Measurements from ENCODE around the gene EOMES.

Gene EOMES

DNA sequence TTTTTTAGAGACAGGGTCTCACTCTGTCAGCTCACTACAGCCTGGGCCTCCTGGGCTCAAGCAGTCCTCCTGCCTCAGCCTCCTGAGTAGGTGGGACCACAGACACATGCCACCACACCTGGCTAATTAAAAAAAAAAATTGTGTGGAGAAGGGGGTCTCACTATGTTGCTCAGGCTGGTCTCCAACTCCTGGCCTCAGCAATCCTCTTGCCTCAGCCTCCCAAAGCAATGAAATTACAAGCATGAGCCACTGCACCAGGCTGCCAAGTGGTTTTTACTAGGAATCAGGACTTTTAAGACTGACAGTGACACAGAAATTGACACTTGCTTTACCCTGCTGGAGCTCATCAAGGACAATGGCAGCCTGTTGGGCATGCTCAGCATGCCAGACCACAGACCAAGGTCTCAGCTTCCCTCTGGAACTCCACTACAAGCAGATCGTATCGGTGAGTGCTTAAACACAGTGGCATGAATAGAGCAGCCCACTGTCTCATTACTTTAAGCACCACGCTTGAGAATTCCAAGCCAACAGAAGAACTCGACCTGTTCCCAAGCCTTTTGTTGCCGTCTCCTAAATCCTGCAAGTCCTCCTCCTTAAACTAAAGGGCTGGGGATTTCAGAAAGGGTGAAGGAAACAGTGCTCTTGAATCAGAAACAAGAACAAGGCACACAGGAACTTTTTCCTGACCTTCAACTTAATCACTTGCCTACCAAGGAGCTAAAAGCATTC lies 41.4 kb downstream of the EOMES start:
- no peak for DNase-seq (ENCODE audit: low read depth in 2 of 2)

DNA sequence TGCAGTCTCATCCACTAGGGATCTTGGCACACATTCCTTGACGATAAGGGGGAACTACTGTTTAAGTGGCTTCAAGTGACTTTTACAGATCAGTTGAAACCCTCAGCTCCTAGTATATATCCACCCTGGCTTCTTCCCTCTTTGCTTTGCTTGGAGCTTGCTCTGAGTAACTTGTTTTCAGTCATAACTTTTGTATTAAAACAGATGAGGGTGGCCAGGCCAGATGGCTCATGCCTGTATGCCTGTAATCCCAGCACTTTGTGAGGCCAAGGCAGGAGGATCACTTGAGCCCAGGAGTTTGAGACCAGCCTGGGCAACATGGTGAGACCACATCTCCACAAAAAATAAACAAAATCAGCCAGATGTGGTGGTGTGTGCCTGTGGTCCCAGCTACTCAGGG lies 42.4 kb downstream of the EOMES start:
- DNase-seq (ENCODE audit: low read depth in 2 of 2) = no peak

DNA sequence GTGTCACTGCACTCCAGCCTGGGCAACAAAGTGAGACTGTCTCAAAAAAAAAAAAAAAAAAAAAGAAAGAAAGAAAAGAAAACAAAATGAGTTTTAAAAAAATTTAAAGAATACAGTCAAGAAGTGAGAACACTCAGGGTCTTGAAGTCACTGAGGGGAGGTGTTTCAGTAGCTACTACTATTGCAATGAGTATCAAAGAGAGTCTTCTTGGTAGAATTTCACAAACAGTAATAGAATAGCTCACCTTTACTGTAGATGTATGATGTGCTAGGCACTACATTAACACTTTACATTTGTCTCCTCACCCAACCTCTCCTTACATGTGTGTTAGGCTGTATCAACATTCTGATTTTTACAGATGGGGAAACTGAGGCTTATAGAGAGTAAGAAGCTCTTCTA lies 43.9 kb downstream of the EOMES start:
- DNase-seq (ENCODE audit: low read depth in 2 of 2) = no peak

DNA sequence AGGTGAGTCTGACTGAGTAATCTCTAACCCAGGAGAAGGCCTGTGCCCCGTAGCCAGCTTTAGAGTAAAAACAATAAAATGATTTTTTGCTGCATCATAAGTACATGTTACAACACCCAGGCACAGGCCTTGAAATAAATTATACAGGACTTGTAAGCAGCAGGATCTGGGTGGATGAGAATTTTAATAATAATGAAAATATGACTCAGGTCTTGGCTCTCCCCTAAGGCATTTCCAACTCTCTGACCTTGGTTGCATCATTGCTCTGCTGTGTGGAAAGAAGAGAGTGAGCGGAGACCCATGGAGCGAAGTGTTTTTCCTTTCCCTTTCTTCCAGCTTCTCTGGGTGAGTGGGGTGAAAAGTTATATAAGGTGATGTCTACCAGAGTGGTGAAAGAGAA lies 44.6 kb downstream of the EOMES start:
- DNase-seq (ENCODE audit: low read depth in 2 of 2) = no peak

DNA sequence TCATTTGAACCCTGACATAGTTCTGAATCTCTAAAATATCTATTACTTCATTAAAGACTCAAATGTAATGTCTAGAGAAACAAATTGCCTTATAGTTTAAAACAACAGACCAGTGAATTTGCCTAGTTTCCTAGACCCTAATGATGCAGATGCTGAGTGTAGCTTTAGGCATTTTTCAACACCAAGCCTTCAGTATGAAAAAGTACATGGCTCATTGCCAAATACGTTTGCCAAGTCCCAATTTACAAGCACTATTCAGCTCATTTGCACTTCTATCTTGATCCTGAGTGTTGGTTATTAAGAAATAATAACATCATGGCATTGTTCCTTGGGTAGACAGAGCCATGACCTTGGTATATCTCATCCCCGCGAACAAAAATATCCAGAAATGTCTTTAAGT lies 46.8 kb downstream of the EOMES start:
- no peak for DNase-seq (ENCODE audit: low read depth in 2 of 2)

DNA sequence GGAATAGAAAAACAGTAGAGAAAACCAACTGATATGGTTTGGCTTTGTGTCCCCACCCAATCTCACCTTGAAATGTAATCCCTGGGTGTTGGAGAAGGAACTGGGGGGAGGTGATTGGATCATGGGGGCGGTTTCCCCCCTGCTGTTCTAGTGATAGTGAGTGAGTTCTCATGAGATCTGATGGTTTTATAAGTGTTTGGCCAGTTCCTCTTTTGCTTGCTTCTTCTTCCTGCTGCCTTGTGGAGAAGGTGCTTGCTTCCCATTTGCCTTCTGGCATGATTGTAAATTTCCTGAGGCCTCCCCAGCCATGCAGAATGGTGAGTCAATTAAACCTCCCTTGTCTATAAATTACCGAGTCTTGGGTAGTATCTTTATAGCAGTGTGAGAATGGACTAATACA lies 48.4 kb downstream of the EOMES start:
- DNase-seq (ENCODE audit: low read depth in 2 of 2) = no peak

DNA sequence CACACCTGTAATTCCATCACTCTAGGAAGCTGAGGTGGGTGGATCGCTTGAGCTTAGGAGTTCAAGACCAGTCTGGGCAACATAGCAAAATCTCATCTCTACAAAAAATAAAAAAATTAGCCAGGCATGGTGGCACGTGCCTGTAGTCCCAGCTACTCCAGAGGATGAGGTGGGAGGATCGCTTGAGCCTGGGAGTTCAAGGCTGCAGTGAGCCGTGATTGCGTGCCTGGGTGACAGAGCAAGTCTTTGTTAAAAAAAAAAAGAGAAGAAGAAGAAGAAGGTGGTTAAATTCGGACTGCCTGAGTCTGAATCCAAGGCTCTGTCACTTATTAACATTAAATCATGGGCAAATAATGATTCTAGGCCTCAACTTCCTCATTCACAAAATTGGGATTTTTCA lies 51.0 kb downstream of the EOMES start:
- DNase-seq (ENCODE audit: low read depth in 2 of 2) = no peak

DNA sequence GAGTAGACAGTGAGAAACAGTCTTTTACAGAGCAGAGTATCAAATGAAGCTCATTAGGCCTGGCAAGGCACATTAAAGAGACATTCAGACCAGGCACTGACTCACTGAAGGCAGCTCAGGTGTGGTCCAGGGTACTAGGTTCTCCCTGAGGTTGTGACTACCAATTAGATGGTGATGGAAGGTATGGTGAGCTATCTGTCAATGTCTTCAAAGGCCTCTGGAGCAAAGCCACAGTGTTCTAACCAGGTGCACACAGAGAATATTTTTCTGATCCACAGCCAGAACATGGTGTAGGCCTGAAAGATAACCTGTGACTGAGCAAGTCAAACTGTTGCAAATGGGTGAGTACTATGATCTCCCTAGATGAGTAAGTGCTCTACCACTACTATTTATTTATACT lies 51.5 kb downstream of the EOMES start:
- no peak for DNase-seq (ENCODE audit: low read depth in 2 of 2)

DNA sequence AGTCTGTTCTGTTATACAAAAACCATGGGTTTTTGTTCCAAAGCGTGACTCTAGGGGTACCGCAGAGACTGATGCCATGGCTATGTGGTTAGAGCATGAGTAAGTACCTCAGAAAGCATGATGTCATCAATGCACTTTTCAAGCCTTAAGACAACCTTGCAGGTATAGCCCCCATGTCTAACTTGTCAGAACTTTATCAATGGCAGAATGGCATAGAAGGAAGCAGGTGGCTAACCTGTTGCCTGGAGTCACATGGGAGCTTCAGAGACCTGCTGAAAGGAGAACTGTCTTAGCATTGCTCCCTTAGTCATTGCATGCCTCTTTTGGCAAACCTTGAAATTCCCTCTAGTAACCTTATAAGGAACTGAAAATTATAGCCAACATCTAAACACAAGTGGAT lies 52.5 kb downstream of the EOMES start:
- no peak for DNase-seq (ENCODE audit: low read depth in 2 of 2)

DNA sequence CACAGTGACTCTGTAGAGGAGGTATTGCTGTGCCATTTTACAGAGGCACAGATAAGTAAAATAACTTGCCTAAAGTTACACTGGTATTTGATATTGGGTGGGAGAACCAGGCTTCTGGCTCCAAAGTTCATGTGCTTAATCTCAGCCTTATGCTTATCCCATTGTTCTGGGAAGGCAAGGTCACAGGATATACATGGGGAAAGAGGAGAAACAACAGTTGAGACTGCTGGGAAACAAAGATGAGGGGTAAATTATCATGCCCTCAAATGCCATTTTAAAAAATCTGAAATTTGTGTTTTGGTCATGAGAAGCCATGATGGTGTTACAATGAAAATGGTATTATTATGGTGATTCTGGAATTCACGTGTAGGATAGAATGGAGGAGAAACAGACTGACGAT lies 54.4 kb downstream of the EOMES start:
- DNase-seq (ENCODE audit: low read depth in 2 of 2) = no peak

DNA sequence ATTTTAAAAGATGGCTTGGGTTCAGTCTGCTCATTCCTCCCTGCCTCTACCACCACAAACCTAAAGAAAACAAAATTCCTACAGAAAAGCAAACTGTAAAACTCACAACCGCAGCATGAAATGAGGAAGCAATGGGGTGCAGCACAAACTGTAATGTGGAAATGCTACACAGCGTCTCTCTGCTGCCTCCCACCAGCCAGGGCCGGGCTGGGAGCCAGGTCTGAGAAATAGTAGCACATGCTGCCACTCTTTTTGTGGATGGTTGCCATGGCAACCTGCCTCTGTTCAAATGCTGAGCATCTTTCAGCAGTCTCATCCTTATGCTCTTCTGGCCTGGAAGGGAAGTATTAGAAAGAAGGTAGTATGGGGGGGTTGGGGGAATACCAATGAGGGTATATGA lies 55.4 kb downstream of the EOMES start:
- no peak for DNase-seq (ENCODE audit: low read depth in 2 of 2)

DNA sequence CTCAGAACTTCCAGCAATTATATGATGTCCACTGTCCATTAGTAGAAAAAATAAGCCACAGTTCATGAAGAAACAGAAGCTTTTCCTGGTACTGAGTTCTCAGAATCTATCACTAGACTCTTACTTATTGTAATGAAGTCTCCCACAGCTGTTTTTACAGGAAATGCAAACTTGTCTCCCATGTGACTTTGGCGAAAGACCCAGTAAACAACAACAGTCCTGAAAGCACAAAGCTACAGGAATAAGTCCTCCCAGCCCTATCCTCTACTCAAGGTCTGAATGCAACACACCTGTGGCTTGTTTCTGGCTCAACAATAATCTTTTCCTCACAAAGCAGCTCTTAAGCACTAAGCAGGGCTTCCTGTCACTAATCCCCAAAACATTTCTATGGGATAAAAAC lies 55.9 kb downstream of the EOMES start:
- no peak for DNase-seq (ENCODE audit: low read depth in 2 of 2)
